H9 (cell line): ENCODE data around the gene ATP13A3. TPM values are rescaled to one million over a fixed set of nuclear protein-coding genes. Genes with fewer than 3 reads are reported as not detected.

Experiments
- DNase-seq: peaks from one replicate; pipeline ENCODE4 v3.0.0-alpha.2; 2017
- H2AFZ ChIP-seq: one replicate; pipeline ENCODE4 v1.6.1; 2013; ENCODE audit warnings: mild to moderate bottlenecking, low read length, control low read depth, moderate library complexity
- H2AK5ac ChIP-seq: 2 replicates; pipeline ENCODE4 v1.6.1; 2013; ENCODE audit warnings: low read length, control low read depth, mixed read lengths; ENCODE audit not compliant: insufficient read length
- H2BK120ac ChIP-seq: one replicate; pipeline ENCODE4 v1.6.1; 2013; ENCODE audit warnings: low read depth, mild to moderate bottlenecking, low read length, control low read depth, inconsistent platforms; ENCODE audit not compliant: poor library complexity, severe bottlenecking
- H2BK12ac ChIP-seq: 2 replicates; pipeline ENCODE4 v1.6.1; 2013; ENCODE audit warnings: low read length, control low read depth, mixed read lengths, low read depth; ENCODE audit not compliant: insufficient read length
- H2BK15ac ChIP-seq: 2 replicates; pipeline ENCODE4 v1.6.1; 2013; ENCODE audit warnings: low read depth, low read length, control low read depth
- H2BK20ac ChIP-seq: one replicate; pipeline ENCODE4 v1.6.1; 2013; ENCODE audit warnings: low read depth, mild to moderate bottlenecking, low read length, control low read depth, inconsistent platforms; ENCODE audit not compliant: poor library complexity, severe bottlenecking
- H2BK5ac ChIP-seq: 2 replicates; pipeline ENCODE4 v1.6.1; 2013; ENCODE audit warnings: low read length, control low read depth, mixed read lengths; ENCODE audit not compliant: insufficient read length
- H3K14ac ChIP-seq: 2 replicates; pipeline ENCODE4 v1.6.1; 2013; ENCODE audit warnings: low read length, control low read depth; ENCODE audit not compliant: insufficient read depth
- H3K18ac ChIP-seq: 2 replicates; pipeline ENCODE4 v1.6.1; 2013; ENCODE audit warnings: low read depth, mild to moderate bottlenecking, mixed read lengths, low read length, control low read depth; ENCODE audit not compliant: insufficient read length
- H3K23ac ChIP-seq: 2 replicates; pipeline ENCODE4 v1.6.1; 2013; ENCODE audit warnings: low read length, control low read depth, mixed read lengths, low read depth; ENCODE audit not compliant: insufficient read length
- H3K23me2 ChIP-seq: 2 replicates; pipeline ENCODE4 v1.6.1; 2013; ENCODE audit warnings: low read depth, mild to moderate bottlenecking, mixed read lengths, low read length, control low read depth; ENCODE audit not compliant: insufficient read length, poor library complexity, severe bottlenecking
- H3K27ac ChIP-seq: 2 replicates; pipeline ENCODE4 v1.5.1; 2013; ENCODE audit warnings: low read length, control low read depth, mixed read lengths, low read depth; ENCODE audit not compliant: insufficient read length
- H3K27me3 ChIP-seq: 2 replicates; pipeline ENCODE4 v1.6.1; 2013; ENCODE audit warnings: low read length, control low read depth, inconsistent platforms; ENCODE audit not compliant: insufficient read depth
- H3K4ac ChIP-seq: 2 replicates; pipeline ENCODE4 v1.6.1; 2013; ENCODE audit warnings: low read depth, mild to moderate bottlenecking, control low read depth, inconsistent platforms, low read length, moderate library complexity
- H3K4me1 ChIP-seq: 2 replicates; pipeline ENCODE4 v1.6.1; 2013; ENCODE audit warnings: low read length, control low read depth, inconsistent platforms; ENCODE audit not compliant: insufficient read depth
- H3K4me2 ChIP-seq: 2 replicates; pipeline ENCODE4 v1.6.1; 2013; ENCODE audit warnings: low read length, control low read depth, mixed read lengths; ENCODE audit not compliant: insufficient read length, insufficient read depth
- H3K56ac ChIP-seq: 2 replicates; pipeline ENCODE4 v1.6.1; 2013; ENCODE audit warnings: low read depth, mild to moderate bottlenecking, mixed read lengths, low read length, control low read depth; ENCODE audit not compliant: insufficient read length
- H3K79me1 ChIP-seq: 2 replicates; pipeline ENCODE4 v1.6.1; 2013; ENCODE audit warnings: low read depth, mild to moderate bottlenecking, moderate library complexity, low read length, control low read depth, inconsistent platforms; ENCODE audit not compliant: insufficient read depth, poor library complexity, severe bottlenecking
- H3K79me2 ChIP-seq: 2 replicates; pipeline ENCODE4 v1.6.1; 2013; ENCODE audit warnings: low read length, control low read depth, inconsistent platforms; ENCODE audit not compliant: insufficient read depth
- H3K9ac ChIP-seq: 2 replicates; pipeline ENCODE4 v1.6.1; 2013; ENCODE audit warnings: low read length, control low read depth, mixed read lengths; ENCODE audit not compliant: insufficient read length; ENCODE audit errors: extremely low read depth
- H3K9me3 ChIP-seq: one replicate; pipeline ENCODE4 v1.6.1; 2013; ENCODE audit warnings: low read depth, low read length, inconsistent platforms; ENCODE audit not compliant: control insufficient read depth
- H3T11ph ChIP-seq: one replicate; pipeline ENCODE4 v1.6.1; 2013; ENCODE audit warnings: mild to moderate bottlenecking, low read length, control low read depth, inconsistent platforms
- H4K20me1 ChIP-seq: one replicate; pipeline ENCODE4 v1.6.1; 2013; ENCODE audit not compliant: control insufficient read depth, insufficient read length, insufficient read depth
- H4K5ac ChIP-seq: 2 replicates; pipeline ENCODE4 v1.6.1; 2013; ENCODE audit warnings: low read depth, mild to moderate bottlenecking, mixed read lengths, low read length, control low read depth; ENCODE audit not compliant: insufficient read length
- H4K8ac ChIP-seq: replicated peaks from 2 replicates; pipeline ENCODE4 v1.6.1; 2013; ENCODE audit warnings: low read length, control low read depth, mixed read lengths, low read depth; ENCODE audit not compliant: insufficient read length
- H4K91ac ChIP-seq: 2 replicates; pipeline ENCODE4 v1.6.1; 2013; ENCODE audit warnings: low read depth, mild to moderate bottlenecking, moderate library complexity, mixed read lengths, low read length, control low read depth; ENCODE audit not compliant: insufficient read length
- H3K27ac Mint-ChIP-seq, 3 experiments: 2 replicates in 2 of 3; 3 replicates in 1 of 3; pipeline ENCODE4 v1.8.0; 2020 to 2021; ENCODE audit warnings: mixed read lengths in 3 of 3, mild to moderate bottlenecking in 1 of 3, moderate library complexity in 1 of 3
- H3K27me3 Mint-ChIP-seq: 2 replicates; pipeline ENCODE4 v1.8.0; 2021; ENCODE audit warnings: low read depth, mild to moderate bottlenecking, moderate library complexity, mixed read lengths
- H3K36me3 Mint-ChIP-seq, 3 experiments: 2 replicates in 2 of 3; 3 replicates in 1 of 3; pipeline ENCODE4 v1.8.0; 2020 to 2021; ENCODE audit warnings: low read depth in 3 of 3, mixed read lengths in 3 of 3; ENCODE audit not compliant: insufficient read depth in 1 of 3
- H3K4me1 Mint-ChIP-seq, 2 experiments: 2 replicates each; pipeline ENCODE4 v1.8.0; 2020; ENCODE audit warnings: mixed read lengths in 2 of 2
- H3K4me3 Mint-ChIP-seq, 2 experiments: 2 replicates in 1 of 2; 3 replicates in 1 of 2; pipeline ENCODE4 v1.8.0; 2020 to 2021; ENCODE audit warnings: mild to moderate bottlenecking in 2 of 2, mixed read lengths in 2 of 2, moderate library complexity in 1 of 2
- H3K9me3 Mint-ChIP-seq, 2 experiments: 2 replicates in 1 of 2; 3 replicates in 1 of 2; pipeline ENCODE4 v1.8.0; 2020; ENCODE audit warnings: mild to moderate bottlenecking in 2 of 2, mixed read lengths in 2 of 2, moderate library complexity in 1 of 2
- CTCF ChIP-seq: fragments of 200-600 bp; sonication (generic); conservative IDR thresholded peaks from 3 replicates; pipeline ENCODE4 v1.8.0; 2021; ENCODE audit warnings: antibody characterized with exemption, mild to moderate bottlenecking
- WGBS: extraction: QIAGEN DNeasy Blood & Tissue Kit; methylation state at CpG from one replicate; pipeline ENCODE4 v1.1.7; 2013; ENCODE audit warnings: missing lambda C conversion rate, low lambda C conversion rate, mixed read lengths; ENCODE audit not compliant: insufficient read length; ENCODE audit errors: extremely low coverage; 5-methylcytosine and 5-hydroxymethylcytosine counted together
- total RNA-seq: library from RNA; stranded (reverse); gene quantifications from 2 replicates; pipeline ENCODE4 v1.2.1, GENCODE V29; 2021

The ATP13A3 gene
- total RNA-seq, 1 experiment from 2014 or later, result 78.5 TPM

- H2BK15ac ChIP-seq, result no peak overlapping the region
- no peak overlapping the region for H4K5ac ChIP-seq
- no peak overlapping the region for H3K18ac ChIP-seq
- Mint-ChIP-seq H3K27me3 (no peaks in the 10 kb centered on the region), H3K4me1 (no peaks in the 10 kb centered on the region), H3K36me3 (peaks cover 18 to 80% (median 68%) of the 10 kb centered on the region in 3 experiments; a peak in 6 of 7 replicates), H3K9me3 (no peaks in the 10 kb centered on the region), H3K4me3 (no peak overlapping the region), H3K27ac (no peak overlapping the region)
- H3K56ac ChIP-seq, result no peak overlapping the region
- H2AK5ac ChIP-seq, result no peak overlapping the region
- no peaks in the 10 kb centered on the region for H3K9me3 ChIP-seq
- DNase-seq, result no peak
- no peak overlapping the region for H3T11ph ChIP-seq
- H3K27me3 ChIP-seq, result no peaks in the 10 kb centered on the region
- H4K91ac ChIP-seq, result no peak overlapping the region
- TF ChIP-seq CTCF, result no peak
- no peaks in the 10 kb centered on the region for H3K79me1 ChIP-seq
- H2BK5ac ChIP-seq, result no peak overlapping the region
- H4K8ac ChIP-seq, result no peak overlapping the region
- H3K4me2 ChIP-seq, result no peak overlapping the region
- H3K27ac ChIP-seq, result no peak overlapping the region
- no peak overlapping the region for H2AFZ ChIP-seq
- no peak overlapping the region for H2BK12ac ChIP-seq
- H3K4ac ChIP-seq, result no peak overlapping the region
- no peaks in the 10 kb centered on the region for H3K79me2 ChIP-seq
- no peak overlapping the region for H3K9ac ChIP-seq
- WGBS, result no CpG with 5 or more reads among the region's 5 CpGs
- H3K23me2 ChIP-seq, result no peaks in the 10 kb centered on the region
- H3K4me1 ChIP-seq, result no peaks in the 10 kb centered on the region
- H3K23ac ChIP-seq, result no peak overlapping the region
- H2BK120ac ChIP-seq, result no peak overlapping the region
- no peak overlapping the region for H3K14ac ChIP-seq
- no peaks in the 10 kb centered on the region for H4K20me1 ChIP-seq
- H2BK20ac ChIP-seq, result no peak overlapping the region
Observed at GRCh38 chr3:194431554-194431953, 55.2 kb downstream of the ATP13A3 start.
